ENCODE data around the gene GABRR2.

Gene GABRR2

GRCh38 chr6:89290401-89291155, 24.5 kb downstream of the GABRR2 start:
- no peak for TF ChIP-seq CTCF (IDR thresholded peaks at IDR 0.05; ENCODE audit: insufficient read depth, low read length, poor library complexity, severe bottlenecking)
- TF ChIP-seq EZH2phosphoT487 (conservative IDR thresholded peaks at IDR 0.05; ENCODE audit: low read length), result no peak
- Histone ChIP-seq H3K9me3 (ENCODE audit: insufficient read depth, low read length) (no peaks in the 10 kb centered on the region), H3K36me3 (ENCODE audit: low read length) (no peaks in the 10 kb centered on the region), H3K27ac (ENCODE audit: low read depth, low read length) (no peak overlapping the region), H2AFZ (ENCODE audit: low read depth, low read length, severe bottlenecking) (no peak overlapping the region), H3K4me3 (ENCODE audit: insufficient read depth, low read length, poor library complexity, severe bottlenecking) (no peak overlapping the region), H3K9ac (ENCODE audit: low read length) (no peak overlapping the region), H3K4me2 (ENCODE audit: low read depth, low read length, poor library complexity, severe bottlenecking) (no peak overlapping the region), H3K9me2 (replicated peaks; ENCODE audit: insufficient read depth, low read length) (no peaks in the 10 kb centered on the region), H3K27me3 (ENCODE audit: low read length) (no peaks in the 10 kb centered on the region), H3K79me2 (ENCODE audit: insufficient read depth, low read length) (no peaks in the 10 kb centered on the region), H3F3A (ENCODE audit: insufficient read depth) (no peaks in the 10 kb centered on the region), H4K20me1 (ENCODE audit: low read depth, low read length) (no peaks in the 10 kb centered on the region)

- Histone ChIP-seq H3F3A (ENCODE audit: insufficient read depth) (no peaks in the 10 kb centered on the region), H4K20me1 (ENCODE audit: low read depth, low read length) (no peaks in the 10 kb centered on the region), H3K4me2 (ENCODE audit: low read depth, low read length, poor library complexity, severe bottlenecking) (no peak overlapping the region), H3K9me2 (replicated peaks; ENCODE audit: insufficient read depth, low read length) (no peaks in the 10 kb centered on the region), H3K9me3 (ENCODE audit: insufficient read depth, low read length) (no peaks in the 10 kb centered on the region), H2AFZ (ENCODE audit: low read depth, low read length, severe bottlenecking) (no peak overlapping the region), H3K36me3 (ENCODE audit: low read length) (no peaks in the 10 kb centered on the region), H3K27ac (ENCODE audit: low read depth, low read length) (no peak overlapping the region), H3K9ac (ENCODE audit: low read length) (no peak overlapping the region), H3K27me3 (ENCODE audit: low read length) (no peaks in the 10 kb centered on the region), H3K79me2 (ENCODE audit: insufficient read depth, low read length) (no peaks in the 10 kb centered on the region), H3K4me3 (ENCODE audit: insufficient read depth, low read length, poor library complexity, severe bottlenecking) (no peak overlapping the region)
- TF ChIP-seq EZH2phosphoT487 (conservative IDR thresholded peaks at IDR 0.05; ENCODE audit: low read length) (no peak), CTCF (IDR thresholded peaks at IDR 0.05; ENCODE audit: insufficient read depth, low read length, poor library complexity, severe bottlenecking) (no peak)
Observed at GRCh38 chr6:89289710-89290109, 25.4 kb downstream of the GABRR2 start.

GRCh38 chr6:89287351-89288028, 27.6 kb downstream of the GABRR2 start:
- no peak overlapping the region for H3K4me3 ChIP-seq (ENCODE audit: insufficient read depth, low read length, poor library complexity, severe bottlenecking)
- H3K79me2 ChIP-seq (ENCODE audit: insufficient read depth, low read length), result no peaks in the 10 kb centered on the region
- H3K27me3 ChIP-seq (ENCODE audit: low read length), result no peaks in the 10 kb centered on the region
- no peaks in the 10 kb centered on the region for H3K9me2 ChIP-seq (replicated peaks; ENCODE audit: insufficient read depth, low read length)
- no peaks in the 10 kb centered on the region for H3K9me3 ChIP-seq (ENCODE audit: insufficient read depth, low read length)
- no peak overlapping the region for H3K4me2 ChIP-seq (ENCODE audit: low read depth, low read length, poor library complexity, severe bottlenecking)
- H3K36me3 ChIP-seq (ENCODE audit: low read length), result no peaks in the 10 kb centered on the region
- H3F3A ChIP-seq (ENCODE audit: insufficient read depth), result no peaks in the 10 kb centered on the region
- no peaks in the 10 kb centered on the region for H4K20me1 ChIP-seq (ENCODE audit: low read depth, low read length)
- no peak for TF ChIP-seq EZH2phosphoT487 (conservative IDR thresholded peaks at IDR 0.05; ENCODE audit: low read length)
- no peak for TF ChIP-seq CTCF (IDR thresholded peaks at IDR 0.05; ENCODE audit: insufficient read depth, low read length, poor library complexity, severe bottlenecking)
- no peak overlapping the region for H2AFZ ChIP-seq (ENCODE audit: low read depth, low read length, severe bottlenecking)
- H3K9ac ChIP-seq (ENCODE audit: low read length), result no peak overlapping the region
- H3K27ac ChIP-seq (ENCODE audit: low read depth, low read length), result no peak overlapping the region
